D721Med (cell line): ENCODE results near the gene SSX2IP.

Experiments used
- DNase-seq: peaks from one replicate; pipeline ENCODE4 v3.0.0; 2011; ENCODE audit warnings: low spot score; ENCODE audit not compliant: insufficient read length
- FAIRE-seq: peaks from 2 replicates; lab custom pipeline; 2011; peaks lifted over from hg19 to GRCh38; lab: Jason Lieb, UNC
- CTCF ChIP-seq: IDR thresholded peaks from 2 replicates; pipeline ENCODE4 v1.5.1; 2012; ENCODE audit warnings: mild to moderate bottlenecking, control low read depth; ENCODE audit not compliant: insufficient read depth; ENCODE audit errors: missing control alignments

SSX2IP gene

GRCh38 chr1:84689514-84690396 is 506 bp downstream of the SSX2IP start:
- DNase-seq = no peak
- TF ChIP-seq CTCF = peak; percentile 27
- FAIRE-seq = no peak

GRCh38 chr1:84688463-84689061 is 1.7 kb downstream of the SSX2IP start:
- no peak for TF ChIP-seq CTCF
- DNase-seq (no peak), FAIRE-seq (peak; percentile 80)

GRCh38 chr1:84687714-84688462 is 2.4 kb downstream of the SSX2IP start:
- TF ChIP-seq CTCF = no peak
- DNase-seq = no peak
- FAIRE-seq = no peak

GRCh38 chr1:84686223-84686622 is 4.0 kb downstream of the SSX2IP start:
- FAIRE-seq (peak; percentile 82), DNase-seq (no peak)
- TF ChIP-seq CTCF = no peak

- no peak for DNase-seq
- no peak for TF ChIP-seq CTCF
- no peak for FAIRE-seq
Observed at GRCh38 chr1:84683508-84683907, 6.8 kb downstream of the SSX2IP start.

- FAIRE-seq = no peak
- DNase-seq = no peak
- TF ChIP-seq CTCF = no peak
Observed at GRCh38 chr1:84682047-84682446, 8.2 kb downstream of the SSX2IP start.
